ENCODE measurements around the gene AKAP10. TPM values are rescaled to one million over a fixed set of nuclear protein-coding genes. Genes with fewer than 3 reads are reported as not detected.

AKAP10 gene
- total RNA-seq, 1 experiment from 2014 or later: 20.2 TPM

DNA sequence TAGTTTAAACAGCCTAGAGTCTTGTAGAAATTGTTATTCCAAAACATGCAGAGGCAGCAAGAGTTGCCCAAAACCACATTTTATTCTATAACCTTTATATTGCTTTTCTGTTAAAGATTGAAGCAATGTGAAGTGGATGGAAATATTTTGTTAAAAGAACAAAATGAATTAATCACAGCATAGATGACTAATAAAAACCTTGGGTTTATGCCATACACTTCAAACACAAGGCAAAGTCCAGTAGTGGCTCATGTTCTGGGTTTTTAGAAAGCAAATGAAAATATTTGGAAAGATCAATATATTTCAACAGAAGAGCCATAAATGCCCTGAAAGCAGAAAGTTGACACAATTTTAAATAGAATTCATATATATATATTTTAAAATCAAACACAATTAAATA is 73.2 kb downstream of the AKAP10 start:
- peaks cover 25 to 82% (median 63%) of the 10 kb centered on the region in 3 experiments; a peak in 6 of 7 replicates for H3K36me3 Mint-ChIP-seq (ENCODE audit: insufficient read depth in 1 of 3, low read depth in 3 of 3)

More for the DNA sequence above, 73.2 kb downstream of the AKAP10 start:
- H4K5ac ChIP-seq (ENCODE audit: insufficient read length, low read depth, low read length): no peak overlapping the region
- no peak overlapping the region for H2AFZ ChIP-seq (ENCODE audit: low read length)
- H3K4ac ChIP-seq (ENCODE audit: low read depth, low read length): no peak overlapping the region
- Mint-ChIP-seq H3K4me3 (no peak overlapping the region), H3K27me3 (ENCODE audit: low read depth) (no peaks in the 10 kb centered on the region), H3K9me3 (no peaks in the 10 kb centered on the region), H3K4me1 (no peaks in the 10 kb centered on the region), H3K27ac (no peak overlapping the region)
- H4K91ac ChIP-seq (ENCODE audit: insufficient read length, low read depth, low read length): no peak overlapping the region
- no peak overlapping the region for H3K18ac ChIP-seq (ENCODE audit: insufficient read length, low read depth, low read length)
- no peaks in the 10 kb centered on the region for H3K79me1 ChIP-seq (ENCODE audit: insufficient read depth, low read depth, low read length, poor library complexity, severe bottlenecking)
- H3K56ac ChIP-seq (ENCODE audit: insufficient read length, low read depth, low read length): no peak overlapping the region
- H3K4me1 ChIP-seq (ENCODE audit: insufficient read depth, low read length): no peaks in the 10 kb centered on the region
- no peak overlapping the region for H2AK5ac ChIP-seq (ENCODE audit: insufficient read length, low read length)
- no peak overlapping the region for H2BK20ac ChIP-seq (ENCODE audit: low read depth, low read length, poor library complexity, severe bottlenecking)
- no peak overlapping the region for H3K4me2 ChIP-seq (ENCODE audit: insufficient read depth, insufficient read length, low read length)
- H2BK5ac ChIP-seq (ENCODE audit: insufficient read length, low read length): no peak overlapping the region
- H3K14ac ChIP-seq (ENCODE audit: insufficient read depth, low read length): no peak overlapping the region
- H2BK120ac ChIP-seq (ENCODE audit: low read depth, low read length, poor library complexity, severe bottlenecking): no peak overlapping the region
- no peak overlapping the region for H3K23ac ChIP-seq (ENCODE audit: insufficient read length, low read depth, low read length)
- no peak overlapping the region for H3T11ph ChIP-seq (ENCODE audit: low read length)
- H3K9me3 ChIP-seq (ENCODE audit: control insufficient read depth, low read depth, low read length): no peaks in the 10 kb centered on the region
- no peaks in the 10 kb centered on the region for H3K79me2 ChIP-seq (ENCODE audit: insufficient read depth, low read length)
- H3K23me2 ChIP-seq (ENCODE audit: insufficient read length, low read depth, low read length, poor library complexity, severe bottlenecking): no peaks in the 10 kb centered on the region
- no peak overlapping the region for H2BK15ac ChIP-seq (ENCODE audit: low read depth, low read length)
- no peaks in the 10 kb centered on the region for H3K27me3 ChIP-seq (ENCODE audit: insufficient read depth, low read length)
- no peak overlapping the region for H3K9ac ChIP-seq (ENCODE audit: extremely low read depth, insufficient read length, low read length)
- H3K27ac ChIP-seq (ENCODE audit: insufficient read length, low read depth, low read length): no peak overlapping the region
- no peak overlapping the region for H2BK12ac ChIP-seq (ENCODE audit: insufficient read length, low read depth, low read length)
- no peaks in the 10 kb centered on the region for H4K20me1 ChIP-seq (ENCODE audit: control insufficient read depth, insufficient read depth, insufficient read length)
- no peak for DNase-seq
- H4K8ac ChIP-seq (replicated peaks; ENCODE audit: insufficient read length, low read depth, low read length): no peak overlapping the region
- TF ChIP-seq, protein P1, sequence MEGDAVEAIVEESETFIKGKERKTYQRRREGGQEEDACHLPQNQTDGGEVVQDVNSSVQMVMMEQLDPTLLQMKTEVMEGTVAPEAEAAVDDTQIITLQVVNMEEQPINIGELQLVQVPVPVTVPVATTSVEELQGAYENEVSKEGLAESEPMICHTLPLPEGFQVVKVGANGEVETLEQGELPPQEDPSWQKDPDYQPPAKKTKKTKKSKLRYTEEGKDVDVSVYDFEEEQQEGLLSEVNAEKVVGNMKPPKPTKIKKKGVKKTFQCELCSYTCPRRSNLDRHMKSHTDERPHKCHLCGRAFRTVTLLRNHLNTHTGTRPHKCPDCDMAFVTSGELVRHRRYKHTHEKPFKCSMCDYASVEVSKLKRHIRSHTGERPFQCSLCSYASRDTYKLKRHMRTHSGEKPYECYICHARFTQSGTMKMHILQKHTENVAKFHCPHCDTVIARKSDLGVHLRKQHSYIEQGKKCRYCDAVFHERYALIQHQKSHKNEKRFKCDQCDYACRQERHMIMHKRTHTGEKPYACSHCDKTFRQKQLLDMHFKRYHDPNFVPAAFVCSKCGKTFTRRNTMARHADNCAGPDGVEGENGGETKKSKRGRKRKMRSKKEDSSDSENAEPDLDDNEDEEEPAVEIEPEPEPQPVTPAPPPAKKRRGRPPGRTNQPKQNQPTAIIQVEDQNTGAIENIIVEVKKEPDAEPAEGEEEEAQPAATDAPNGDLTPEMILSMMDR (conservative IDR thresholded peaks at IDR 0.05): no peak
